ENCODE data around the gene WSCD1.

WSCD1 gene

DNA sequence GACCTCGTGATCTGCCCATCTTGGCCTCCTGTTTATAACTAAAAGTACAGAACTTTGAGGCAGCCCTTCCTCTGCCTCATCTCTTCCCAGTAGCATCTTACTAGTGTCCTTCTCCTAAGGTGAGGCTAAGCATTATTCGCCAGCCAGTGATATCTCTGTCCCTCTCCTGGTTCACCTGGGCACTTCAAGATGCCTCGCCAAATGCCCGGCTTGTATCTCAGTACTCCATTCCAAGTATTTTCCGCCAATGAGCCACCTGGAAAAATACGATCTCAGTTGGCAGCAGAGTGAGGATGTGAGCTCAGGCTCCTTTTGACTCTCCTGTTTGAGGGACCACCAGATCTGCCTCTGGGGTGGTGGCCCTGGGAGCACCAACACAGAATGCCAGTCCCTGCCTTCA, 25.9 kb upstream of the WSCD1 start:
- Histone ChIP-seq H3K9me3 (ENCODE audit: control insufficient read depth, insufficient read depth, low read depth, low read length) (no peaks in the 10 kb centered on the region), H3K4me1 (ENCODE audit: control insufficient read depth, insufficient read depth, low read length) (no peaks in the 10 kb centered on the region), H3K27ac (ENCODE audit: extremely low read depth, low read depth, low read length) (no peak overlapping the region), H3K36me3 (ENCODE audit: control insufficient read depth in 2 of 2, insufficient read depth in 1 of 2, low read length in 2 of 2) (no peaks in the 10 kb centered on the region), H3K4me3 (ENCODE audit: low read depth, low read length) (no peak overlapping the region)
- POLR2A ChIA-PET, result no interaction called here
- CTCF ChIA-PET, result interaction anchor here (0.5 kb wide), 1 partner anchor 411 kb away, joined by 3 read pairs; no protein-coding TSS in a partner anchor
- TF ChIP-seq ZNF530 (tag by site-specific recombination; IDR thresholded peaks at IDR 0.05; ENCODE audit: low read depth) (no peak), KLF8 (tag by site-specific recombination; IDR thresholded peaks at IDR 0.05) (no peak), ZSCAN16 (tag by site-specific recombination; IDR thresholded peaks at IDR 0.05) (no peak), GLIS2 (tag by site-specific recombination; IDR thresholded peaks at IDR 0.05) (no peak), GLIS1 (tag by site-specific recombination; IDR thresholded peaks at IDR 0.05) (no peak), GLI2 (tag by site-specific recombination; IDR thresholded peaks at IDR 0.05; ENCODE audit: borderline replicate concordance, low read depth) (no peak), ZNF426 (tag by site-specific recombination; IDR thresholded peaks at IDR 0.05) (no peak), ZNF112 (tag by site-specific recombination; IDR thresholded peaks at IDR 0.05) (no peak)
- TF ChIP-seq, protein P1, sequence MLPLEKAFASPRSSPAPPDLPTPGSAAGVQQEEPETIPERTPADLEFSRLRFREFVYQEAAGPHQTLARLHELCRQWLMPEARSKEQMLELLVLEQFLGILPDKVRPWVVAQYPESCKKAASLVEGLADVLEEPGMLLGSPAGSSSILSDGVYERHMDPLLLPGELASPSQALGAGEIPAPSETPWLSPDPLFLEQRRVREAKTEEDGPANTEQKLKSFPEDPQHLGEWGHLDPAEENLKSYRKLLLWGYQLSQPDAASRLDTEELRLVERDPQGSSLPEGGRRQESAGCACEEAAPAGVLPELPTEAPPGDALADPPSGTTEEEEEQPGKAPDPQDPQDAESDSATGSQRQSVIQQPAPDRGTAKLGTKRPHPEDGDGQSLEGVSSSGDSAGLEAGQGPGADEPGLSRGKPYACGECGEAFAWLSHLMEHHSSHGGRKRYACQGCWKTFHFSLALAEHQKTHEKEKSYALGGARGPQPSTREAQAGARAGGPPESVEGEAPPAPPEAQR (tag by site-specific recombination; IDR thresholded peaks at IDR 0.05), result no peak

DNA sequence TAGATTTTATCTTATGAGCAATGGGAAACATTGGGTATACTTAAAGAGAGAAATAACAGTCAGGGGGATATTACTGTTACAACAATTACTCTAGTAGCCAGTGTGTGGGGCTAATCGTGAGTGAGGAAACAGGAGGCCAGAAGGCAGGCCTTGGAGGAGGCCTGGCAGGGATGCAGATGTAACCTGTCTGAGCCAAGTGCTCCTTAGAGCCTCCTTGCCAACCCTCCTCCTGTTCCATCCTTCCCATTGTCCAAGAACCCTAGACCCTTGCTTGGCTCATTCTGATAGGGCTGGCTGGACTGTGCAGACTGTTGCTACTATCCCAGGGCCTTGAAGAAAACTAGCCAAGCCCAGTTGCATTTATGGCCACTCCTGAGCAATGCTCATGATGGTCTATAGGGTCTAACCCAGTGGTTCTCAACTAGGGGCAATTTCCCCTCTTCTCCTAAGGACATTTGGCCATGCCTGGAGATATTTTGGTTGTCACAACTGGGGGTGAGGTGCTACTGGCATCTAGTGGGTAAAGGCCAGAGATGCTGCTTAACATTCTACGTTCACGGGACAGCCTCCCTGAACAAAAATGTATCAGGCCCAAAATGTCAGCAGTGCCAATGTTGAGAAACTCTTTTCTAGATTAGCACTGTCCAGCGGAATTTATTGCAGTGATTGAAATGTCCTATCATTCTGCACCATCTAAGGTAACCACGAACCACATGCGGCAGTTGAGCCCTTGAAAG, 24.4 kb upstream of the WSCD1 start:
- TF ChIP-seq ZNF626 (tag by site-specific recombination; IDR thresholded peaks at IDR 0.05), result no peak
- no peak for TF ChIP-seq ZBTB1 (tag by site-specific recombination; IDR thresholded peaks at IDR 0.05)
- no peak for TF ChIP-seq ZNF426 (tag by site-specific recombination; IDR thresholded peaks at IDR 0.05)
- TF ChIP-seq ZNF433 (tag by site-specific recombination; IDR thresholded peaks at IDR 0.05; ENCODE audit: low read depth), result no peak
- no peak for TF ChIP-seq BCL11A (tag by site-specific recombination; IDR thresholded peaks at IDR 0.05; ENCODE audit: low read depth)
- TF ChIP-seq ZFP37 (tag by site-specific recombination; IDR thresholded peaks at IDR 0.05), result no peak
- TF ChIP-seq, protein P2, sequence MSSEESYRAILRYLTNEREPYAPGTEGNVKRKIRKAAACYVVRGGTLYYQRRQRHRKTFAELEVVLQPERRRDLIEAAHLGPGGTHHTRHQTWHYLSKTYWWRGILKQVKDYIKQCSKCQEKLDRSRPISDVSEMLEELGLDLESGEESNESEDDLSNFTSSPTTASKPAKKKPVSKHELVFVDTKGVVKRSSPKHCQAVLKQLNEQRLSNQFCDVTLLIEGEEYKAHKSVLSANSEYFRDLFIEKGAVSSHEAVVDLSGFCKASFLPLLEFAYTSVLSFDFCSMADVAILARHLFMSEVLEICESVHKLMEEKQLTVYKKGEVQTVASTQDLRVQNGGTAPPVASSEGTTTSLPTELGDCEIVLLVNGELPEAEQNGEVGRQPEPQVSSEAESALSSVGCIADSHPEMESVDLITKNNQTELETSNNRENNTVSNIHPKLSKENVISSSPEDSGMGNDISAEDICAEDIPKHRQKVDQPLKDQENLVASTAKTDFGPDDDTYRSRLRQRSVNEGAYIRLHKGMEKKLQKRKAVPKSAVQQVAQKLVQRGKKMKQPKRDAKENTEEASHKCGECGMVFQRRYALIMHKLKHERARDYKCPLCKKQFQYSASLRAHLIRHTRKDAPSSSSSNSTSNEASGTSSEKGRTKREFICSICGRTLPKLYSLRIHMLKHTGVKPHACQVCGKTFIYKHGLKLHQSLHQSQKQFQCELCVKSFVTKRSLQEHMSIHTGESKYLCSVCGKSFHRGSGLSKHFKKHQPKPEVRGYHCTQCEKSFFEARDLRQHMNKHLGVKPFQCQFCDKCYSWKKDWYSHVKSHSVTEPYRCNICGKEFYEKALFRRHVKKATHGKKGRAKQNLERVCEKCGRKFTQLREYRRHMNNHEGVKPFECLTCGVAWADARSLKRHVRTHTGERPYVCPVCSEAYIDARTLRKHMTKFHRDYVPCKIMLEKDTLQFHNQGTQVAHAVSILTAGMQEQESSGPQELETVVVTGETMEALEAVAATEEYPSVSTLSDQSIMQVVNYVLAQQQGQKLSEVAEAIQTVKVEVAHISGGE (tag by site-specific recombination; conservative IDR thresholded peaks at IDR 0.05; ENCODE audit: low read depth), result no peak
- no peak for TF ChIP-seq ZNF544 (tag by site-specific recombination; IDR thresholded peaks at IDR 0.05)
- no peak for TF ChIP-seq ZNF510 (tag by site-specific recombination; IDR thresholded peaks at IDR 0.05; ENCODE audit: insufficient replicate concordance)
- TF ChIP-seq, protein P3, sequence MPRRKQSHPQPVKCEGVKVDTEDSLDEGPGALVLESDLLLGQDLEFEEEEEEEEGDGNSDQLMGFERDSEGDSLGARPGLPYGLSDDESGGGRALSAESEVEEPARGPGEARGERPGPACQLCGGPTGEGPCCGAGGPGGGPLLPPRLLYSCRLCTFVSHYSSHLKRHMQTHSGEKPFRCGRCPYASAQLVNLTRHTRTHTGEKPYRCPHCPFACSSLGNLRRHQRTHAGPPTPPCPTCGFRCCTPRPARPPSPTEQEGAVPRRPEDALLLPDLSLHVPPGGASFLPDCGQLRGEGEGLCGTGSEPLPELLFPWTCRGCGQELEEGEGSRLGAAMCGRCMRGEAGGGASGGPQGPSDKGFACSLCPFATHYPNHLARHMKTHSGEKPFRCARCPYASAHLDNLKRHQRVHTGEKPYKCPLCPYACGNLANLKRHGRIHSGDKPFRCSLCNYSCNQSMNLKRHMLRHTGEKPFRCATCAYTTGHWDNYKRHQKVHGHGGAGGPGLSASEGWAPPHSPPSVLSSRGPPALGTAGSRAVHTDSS (tag by site-specific recombination; IDR thresholded peaks at IDR 0.05), result no peak
- no peak for TF ChIP-seq ZNF324 (tag by site-specific recombination; IDR thresholded peaks at IDR 0.05)
- no peak for TF ChIP-seq OVOL3 (tag by site-specific recombination; IDR thresholded peaks at IDR 0.05)
- no peak for TF ChIP-seq ZNF202 (tag by site-specific recombination; IDR thresholded peaks at IDR 0.05; ENCODE audit: borderline replicate concordance)
- TF ChIP-seq REPIN1 (tag by site-specific recombination; IDR thresholded peaks at IDR 0.05; ENCODE audit: low read depth), result no peak
- no peak for TF ChIP-seq ZNF18 (tag by site-specific recombination; IDR thresholded peaks at IDR 0.05)
- H3K9me3 ChIP-seq (ENCODE audit: control insufficient read depth, insufficient read depth, low read depth, low read length), result no peaks in the 10 kb centered on the region
- POLR2A ChIA-PET, result no interaction called here
- CTCF ChIA-PET, result no interaction called here
- no peak overlapping the region for H3K27ac ChIP-seq (ENCODE audit: extremely low read depth, low read depth, low read length)
- no peaks in the 10 kb centered on the region for H3K36me3 ChIP-seq (ENCODE audit: control insufficient read depth in 2 of 2, insufficient read depth in 1 of 2, low read length in 2 of 2)
- H3K4me3 ChIP-seq (ENCODE audit: low read depth, low read length), result no peak overlapping the region
- H3K4me1 ChIP-seq (ENCODE audit: control insufficient read depth, insufficient read depth, low read length), result no peaks in the 10 kb centered on the region

Data from HEK293 (cell line).